GM12892 (cell line): Measurements from ENCODE around the gene HOXC6.

Experiments
- DNase-seq: peaks from one replicate; pipeline ENCODE4 v3.0.0; 2011; ENCODE audit not compliant: insufficient read length
- FAIRE-seq: peaks from 2 replicates; lab custom pipeline; 2011; peaks lifted over from hg19 to GRCh38; lab: Jason Lieb, UNC
- POLR2A ChIP-seq: IDR thresholded peaks from 2 replicates; pipeline ENCODE4 v1.6.1; 2011; ENCODE audit warnings: low read depth, low read length, control low read depth
- POLR2AphosphoS5 ChIP-seq: IDR thresholded peaks from 2 replicates; pipeline ENCODE4 v1.6.1; 2011; ENCODE audit warnings: low read depth, low read length, control low read depth
- TAF1 ChIP-seq: IDR thresholded peaks from 2 replicates; pipeline ENCODE4 v1.6.1; 2011; ENCODE audit warnings: low read depth, mild to moderate bottlenecking, control low read depth, low read length, borderline replicate concordance

Gene HOXC6

GRCh38 chr12:54033106-54033979, 5.1 kb downstream of the HOXC6 start:
- no peak for FAIRE-seq
- TF ChIP-seq POLR2A (no peak), TAF1 (no peak), POLR2AphosphoS5 (no peak)
- DNase-seq: no peak

- TF ChIP-seq POLR2AphosphoS5: no peak
- TF ChIP-seq POLR2A: no peak
- no peak for TF ChIP-seq TAF1
- FAIRE-seq (peak; percentile 62), DNase-seq (no peak)
Observed at GRCh38 chr12:54033980-54034784, 5.9 kb downstream of the HOXC6 start.

GRCh38 chr12:54034785-54035310, 6.6 kb downstream of the HOXC6 start:
- TF ChIP-seq POLR2A (no peak), TAF1 (no peak), POLR2AphosphoS5 (no peak)
- FAIRE-seq (peak; percentile 30), DNase-seq (no peak)

- no peak for DNase-seq
- no peak for TF ChIP-seq POLR2AphosphoS5
- no peak for TF ChIP-seq TAF1
- no peak for TF ChIP-seq POLR2A
Observed at GRCh38 chr12:54035568-54036264, 7.5 kb downstream of the HOXC6 start.

GRCh38 chr12:54036620-54037359, 8.6 kb downstream of the HOXC6 start:
- TF ChIP-seq TAF1: no peak
- no peak for TF ChIP-seq POLR2AphosphoS5
- TF ChIP-seq POLR2A: no peak
- FAIRE-seq (no peak), DNase-seq (no peak)

More at GRCh38 chr12:54035568-54036264, 7.5 kb downstream of the HOXC6 start:
- FAIRE-seq: no peak

GRCh38 chr12:54037360-54038283, 9.4 kb downstream of the HOXC6 start:
- no peak for FAIRE-seq
- no peak for DNase-seq

GRCh38 chr12:54038284-54038870, 10.1 kb downstream of the HOXC6 start:
- FAIRE-seq (no peak), DNase-seq (no peak)
- no peak for TF ChIP-seq POLR2A
- TF ChIP-seq TAF1: no peak
- TF ChIP-seq POLR2AphosphoS5: no peak

More at GRCh38 chr12:54037360-54038283, 9.4 kb downstream of the HOXC6 start:
- TF ChIP-seq TAF1 (no peak), POLR2AphosphoS5 (no peak), POLR2A (no peak)

- TF ChIP-seq POLR2A: no peak
- no peak for TF ChIP-seq POLR2AphosphoS5
- TF ChIP-seq TAF1: no peak
- no peak for DNase-seq
- no peak for FAIRE-seq
Observed at GRCh38 chr12:54038871-54039414, 10.7 kb downstream of the HOXC6 start.
